ENCODE data around the gene ISG20. TPM values are rescaled to one million over a fixed set of nuclear protein-coding genes. Genes with fewer than 3 reads are reported as not detected.

Gene ISG20
- total and polyA plus RNA-seq, 2 donors (not counting 3 experiments of a cell fraction or from before 2014, with no cell fraction given) = 6.4 to 7.5 TPM

GRCh38 chr15:88678755-88679154 is 39.9 kb downstream of the ISG20 start:
- no peak for FAIRE-seq
- Histone ChIP-seq H3K9ac (replicated peaks; ENCODE audit: extremely low read depth, insufficient read depth, low read length) (no peak overlapping the region), H3K27ac (ENCODE audit: insufficient read depth, low read depth, low read length) (no peak overlapping the region), H3K9me3 (replicated peaks; ENCODE audit: control insufficient read depth, insufficient read depth, low read length) (no peaks in the 10 kb centered on the region), H3K79me2 (ENCODE audit: control insufficient read depth, insufficient read depth, low read length) (no peaks in the 10 kb centered on the region), H3K27me3 (ENCODE audit: control insufficient read depth in 2 of 2, insufficient read depth in 2 of 2, low read length in 2 of 2) (no peaks in the 10 kb centered on the region), H3K4me2 (ENCODE audit: insufficient read depth, low read length) (no peak overlapping the region), H3K4me3 (replicated peaks in 1 of 3; ENCODE audit: insufficient read depth in 1 of 3, low read depth in 1 of 3, low read length in 3 of 3) (no peak overlapping the region), H3K9me1 (replicated peaks; ENCODE audit: control insufficient read depth, extremely low read depth, insufficient read depth, low read length) (no peaks in the 10 kb centered on the region), H3K36me3 (ENCODE audit: control insufficient read depth in 2 of 2, extremely low read depth in 1 of 2, insufficient read depth in 2 of 2, low read length in 2 of 2) (no peaks in the 10 kb centered on the region), H3K4me1 (ENCODE audit: control insufficient read depth, extremely low read depth, insufficient read depth, low read length) (no peaks in the 10 kb centered on the region), H4K20me1 (replicated peaks; ENCODE audit: control insufficient read depth, extremely low read depth, insufficient read depth, low read length) (no peaks in the 10 kb centered on the region), H2AFZ (ENCODE audit: low read depth, low read length) (no peak overlapping the region)
- no peak for DNase-seq (ENCODE audit: low read depth, low spot score)
- intact Hi-C loops (cut with micrococcal nuclease) (no loop called here), dilution Hi-C loops (cut with MboI; ENCODE audit: extremely low pct_ligation_motif_present, low sequenced_read_pairs) (no loop called here)
- POLR2A ChIA-PET = no interaction called here
- CTCF ChIA-PET = no interaction called here
- TF ChIP-seq, protein P1, sequence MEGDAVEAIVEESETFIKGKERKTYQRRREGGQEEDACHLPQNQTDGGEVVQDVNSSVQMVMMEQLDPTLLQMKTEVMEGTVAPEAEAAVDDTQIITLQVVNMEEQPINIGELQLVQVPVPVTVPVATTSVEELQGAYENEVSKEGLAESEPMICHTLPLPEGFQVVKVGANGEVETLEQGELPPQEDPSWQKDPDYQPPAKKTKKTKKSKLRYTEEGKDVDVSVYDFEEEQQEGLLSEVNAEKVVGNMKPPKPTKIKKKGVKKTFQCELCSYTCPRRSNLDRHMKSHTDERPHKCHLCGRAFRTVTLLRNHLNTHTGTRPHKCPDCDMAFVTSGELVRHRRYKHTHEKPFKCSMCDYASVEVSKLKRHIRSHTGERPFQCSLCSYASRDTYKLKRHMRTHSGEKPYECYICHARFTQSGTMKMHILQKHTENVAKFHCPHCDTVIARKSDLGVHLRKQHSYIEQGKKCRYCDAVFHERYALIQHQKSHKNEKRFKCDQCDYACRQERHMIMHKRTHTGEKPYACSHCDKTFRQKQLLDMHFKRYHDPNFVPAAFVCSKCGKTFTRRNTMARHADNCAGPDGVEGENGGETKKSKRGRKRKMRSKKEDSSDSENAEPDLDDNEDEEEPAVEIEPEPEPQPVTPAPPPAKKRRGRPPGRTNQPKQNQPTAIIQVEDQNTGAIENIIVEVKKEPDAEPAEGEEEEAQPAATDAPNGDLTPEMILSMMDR (IDR thresholded peaks at IDR 0.05; ENCODE audit: extremely low read depth in 1 of 2, insufficient read depth in 1 of 2, low read depth in 1 of 2, low read length in 2 of 2) = no peak
- TF ChIP-seq EZH2 (IDR thresholded peaks at IDR 0.05; ENCODE audit: borderline replicate concordance, low read depth, low read length, severe bottlenecking) (no peak), POLR2A (IDR thresholded peaks at IDR 0.05; ENCODE audit: low read depth, low read length) (no peak)
- no TSS peak for BruUV-seq (replicated peaks)

DNA sequence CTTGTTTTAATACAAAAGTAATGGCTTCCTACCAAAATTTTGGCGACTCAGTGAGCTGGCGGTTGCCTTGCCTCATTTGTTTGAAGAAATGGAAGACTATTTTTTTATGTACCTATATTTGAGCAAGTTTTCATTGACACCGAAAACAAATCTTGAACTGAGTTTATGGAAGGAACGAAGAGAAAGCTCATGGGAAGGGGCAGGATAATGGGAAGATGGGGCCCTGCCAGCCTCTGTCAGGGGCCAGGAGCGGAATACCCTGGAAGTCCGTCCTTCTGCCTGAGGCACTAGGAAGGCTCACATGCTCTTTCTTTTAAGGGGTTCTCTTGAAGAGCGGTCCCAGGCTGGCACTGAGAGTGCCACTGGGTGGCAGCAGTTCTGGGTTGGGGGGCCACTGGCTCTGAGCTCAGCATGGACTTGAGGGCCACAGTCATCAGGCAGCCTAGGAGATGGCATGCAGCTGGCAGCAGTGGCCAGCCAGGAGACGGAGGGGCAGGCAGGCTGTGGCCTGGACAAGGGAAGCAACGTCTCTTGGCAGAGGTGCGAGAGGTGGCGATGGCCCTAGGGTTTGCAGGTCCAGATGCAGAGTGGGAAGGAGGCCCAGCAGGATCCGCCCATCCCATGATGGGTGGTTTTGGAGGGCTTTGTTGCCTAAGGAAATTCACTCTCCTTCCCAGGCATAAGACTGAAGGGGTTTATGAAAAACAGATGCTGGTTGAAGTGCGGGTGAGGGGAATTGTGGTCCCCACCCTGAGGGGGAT is 41.6 kb downstream of the ISG20 start:
- Histone ChIP-seq H3K36me3 (ENCODE audit: control insufficient read depth in 2 of 2, extremely low read depth in 1 of 2, insufficient read depth in 2 of 2, low read length in 2 of 2) (no peaks in the 10 kb centered on the region), H3K4me3 (replicated peaks in 1 of 3; ENCODE audit: insufficient read depth in 1 of 3, low read depth in 1 of 3, low read length in 3 of 3) (no peak overlapping the region), H3K27ac (ENCODE audit: insufficient read depth, low read depth, low read length) (no peak overlapping the region), H3K4me1 (ENCODE audit: control insufficient read depth, extremely low read depth, insufficient read depth, low read length) (no peaks in the 10 kb centered on the region), H4K20me1 (replicated peaks; ENCODE audit: control insufficient read depth, extremely low read depth, insufficient read depth, low read length) (no peaks in the 10 kb centered on the region), H3K9ac (replicated peaks; ENCODE audit: extremely low read depth, insufficient read depth, low read length) (no peak overlapping the region), H2AFZ (ENCODE audit: low read depth, low read length) (no peak overlapping the region), H3K79me2 (ENCODE audit: control insufficient read depth, insufficient read depth, low read length) (no peaks in the 10 kb centered on the region), H3K9me1 (replicated peaks; ENCODE audit: control insufficient read depth, extremely low read depth, insufficient read depth, low read length) (no peaks in the 10 kb centered on the region), H3K27me3 (ENCODE audit: control insufficient read depth in 2 of 2, insufficient read depth in 2 of 2, low read length in 2 of 2) (no peaks in the 10 kb centered on the region), H3K9me3 (replicated peaks; ENCODE audit: control insufficient read depth, insufficient read depth, low read length) (no peaks in the 10 kb centered on the region), H3K4me2 (ENCODE audit: insufficient read depth, low read length) (no peak overlapping the region)
- ChIA-PET CTCF (no interaction called here), POLR2A (no interaction called here)
- FAIRE-seq (no peak), DNase-seq (ENCODE audit: low read depth, low spot score) (no peak)
- TF ChIP-seq POLR2AphosphoS5 (IDR thresholded peaks at IDR 0.05; ENCODE audit: insufficient read depth, low read depth, low read length) (no peak), FOS (IDR thresholded peaks at IDR 0.05; ENCODE audit: borderline replicate concordance, insufficient read depth, low read length) (no peak), POLR2A (IDR thresholded peaks at IDR 0.05; ENCODE audit: low read depth, low read length) (no peak), MAX (IDR thresholded peaks at IDR 0.05; ENCODE audit: insufficient read depth, insufficient read length) (no peak), GATA2 (IDR thresholded peaks at IDR 0.05; ENCODE audit: insufficient read depth, insufficient read length, low read depth, low read length) (no peak), JUN (IDR thresholded peaks at IDR 0.05; ENCODE audit: borderline replicate concordance, insufficient read depth, insufficient read length, low read depth) (no peak)
- BruUV-seq (replicated peaks) = no TSS peak
- intact Hi-C loops (cut with micrococcal nuclease) = no loop called here
- dilution Hi-C loops (cut with MboI; ENCODE audit: extremely low pct_ligation_motif_present, low sequenced_read_pairs) = no loop called here

All from endothelial cell of umbilical vein (primary cell).